H9 (cell line): ENCODE data around the gene CC2D2A. TPM values are rescaled to one million over a fixed set of nuclear protein-coding genes. Genes with fewer than 3 reads are reported as not detected.

Source experiments
- DNase-seq: peaks from one replicate; pipeline ENCODE4 v3.0.0-alpha.2; 2017
- H2AFZ ChIP-seq: one replicate; pipeline ENCODE4 v1.6.1; 2013; ENCODE audit warnings: mild to moderate bottlenecking, low read length, control low read depth, moderate library complexity
- H2AK5ac ChIP-seq: 2 replicates; pipeline ENCODE4 v1.6.1; 2013; ENCODE audit warnings: low read length, control low read depth, mixed read lengths; ENCODE audit not compliant: insufficient read length
- H2BK120ac ChIP-seq: one replicate; pipeline ENCODE4 v1.6.1; 2013; ENCODE audit warnings: low read depth, mild to moderate bottlenecking, low read length, control low read depth, inconsistent platforms; ENCODE audit not compliant: poor library complexity, severe bottlenecking
- H2BK12ac ChIP-seq: 2 replicates; pipeline ENCODE4 v1.6.1; 2013; ENCODE audit warnings: low read length, control low read depth, mixed read lengths, low read depth; ENCODE audit not compliant: insufficient read length
- H2BK15ac ChIP-seq: 2 replicates; pipeline ENCODE4 v1.6.1; 2013; ENCODE audit warnings: low read depth, low read length, control low read depth
- H2BK20ac ChIP-seq: one replicate; pipeline ENCODE4 v1.6.1; 2013; ENCODE audit warnings: low read depth, mild to moderate bottlenecking, low read length, control low read depth, inconsistent platforms; ENCODE audit not compliant: poor library complexity, severe bottlenecking
- H2BK5ac ChIP-seq: 2 replicates; pipeline ENCODE4 v1.6.1; 2013; ENCODE audit warnings: low read length, control low read depth, mixed read lengths; ENCODE audit not compliant: insufficient read length
- H3K14ac ChIP-seq: 2 replicates; pipeline ENCODE4 v1.6.1; 2013; ENCODE audit warnings: low read length, control low read depth; ENCODE audit not compliant: insufficient read depth
- H3K18ac ChIP-seq: 2 replicates; pipeline ENCODE4 v1.6.1; 2013; ENCODE audit warnings: low read depth, mild to moderate bottlenecking, mixed read lengths, low read length, control low read depth; ENCODE audit not compliant: insufficient read length
- H3K23ac ChIP-seq: 2 replicates; pipeline ENCODE4 v1.6.1; 2013; ENCODE audit warnings: low read length, control low read depth, mixed read lengths, low read depth; ENCODE audit not compliant: insufficient read length
- H3K23me2 ChIP-seq: 2 replicates; pipeline ENCODE4 v1.6.1; 2013; ENCODE audit warnings: low read depth, mild to moderate bottlenecking, mixed read lengths, low read length, control low read depth; ENCODE audit not compliant: insufficient read length, poor library complexity, severe bottlenecking
- H3K27ac ChIP-seq: 2 replicates; pipeline ENCODE4 v1.5.1; 2013; ENCODE audit warnings: low read length, control low read depth, mixed read lengths, low read depth; ENCODE audit not compliant: insufficient read length
- H3K27me3 ChIP-seq: 2 replicates; pipeline ENCODE4 v1.6.1; 2013; ENCODE audit warnings: low read length, control low read depth, inconsistent platforms; ENCODE audit not compliant: insufficient read depth
- H3K4ac ChIP-seq: 2 replicates; pipeline ENCODE4 v1.6.1; 2013; ENCODE audit warnings: low read depth, mild to moderate bottlenecking, control low read depth, inconsistent platforms, low read length, moderate library complexity
- H3K4me1 ChIP-seq: 2 replicates; pipeline ENCODE4 v1.6.1; 2013; ENCODE audit warnings: low read length, control low read depth, inconsistent platforms; ENCODE audit not compliant: insufficient read depth
- H3K4me2 ChIP-seq: 2 replicates; pipeline ENCODE4 v1.6.1; 2013; ENCODE audit warnings: low read length, control low read depth, mixed read lengths; ENCODE audit not compliant: insufficient read length, insufficient read depth
- H3K56ac ChIP-seq: 2 replicates; pipeline ENCODE4 v1.6.1; 2013; ENCODE audit warnings: low read depth, mild to moderate bottlenecking, mixed read lengths, low read length, control low read depth; ENCODE audit not compliant: insufficient read length
- H3K79me1 ChIP-seq: 2 replicates; pipeline ENCODE4 v1.6.1; 2013; ENCODE audit warnings: low read depth, mild to moderate bottlenecking, moderate library complexity, low read length, control low read depth, inconsistent platforms; ENCODE audit not compliant: insufficient read depth, poor library complexity, severe bottlenecking
- H3K79me2 ChIP-seq: 2 replicates; pipeline ENCODE4 v1.6.1; 2013; ENCODE audit warnings: low read length, control low read depth, inconsistent platforms; ENCODE audit not compliant: insufficient read depth
- H3K9ac ChIP-seq: 2 replicates; pipeline ENCODE4 v1.6.1; 2013; ENCODE audit warnings: low read length, control low read depth, mixed read lengths; ENCODE audit not compliant: insufficient read length; ENCODE audit errors: extremely low read depth
- H3K9me3 ChIP-seq: one replicate; pipeline ENCODE4 v1.6.1; 2013; ENCODE audit warnings: low read depth, low read length, inconsistent platforms; ENCODE audit not compliant: control insufficient read depth
- H3T11ph ChIP-seq: one replicate; pipeline ENCODE4 v1.6.1; 2013; ENCODE audit warnings: mild to moderate bottlenecking, low read length, control low read depth, inconsistent platforms
- H4K20me1 ChIP-seq: one replicate; pipeline ENCODE4 v1.6.1; 2013; ENCODE audit not compliant: control insufficient read depth, insufficient read length, insufficient read depth
- H4K5ac ChIP-seq: 2 replicates; pipeline ENCODE4 v1.6.1; 2013; ENCODE audit warnings: low read depth, mild to moderate bottlenecking, mixed read lengths, low read length, control low read depth; ENCODE audit not compliant: insufficient read length
- H4K8ac ChIP-seq: replicated peaks from 2 replicates; pipeline ENCODE4 v1.6.1; 2013; ENCODE audit warnings: low read length, control low read depth, mixed read lengths, low read depth; ENCODE audit not compliant: insufficient read length
- H4K91ac ChIP-seq: 2 replicates; pipeline ENCODE4 v1.6.1; 2013; ENCODE audit warnings: low read depth, mild to moderate bottlenecking, moderate library complexity, mixed read lengths, low read length, control low read depth; ENCODE audit not compliant: insufficient read length
- H3K27ac Mint-ChIP-seq, 3 experiments: 2 replicates in 2 of 3; 3 replicates in 1 of 3; pipeline ENCODE4 v1.8.0; 2020 to 2021; ENCODE audit warnings: mixed read lengths in 3 of 3, mild to moderate bottlenecking in 1 of 3, moderate library complexity in 1 of 3
- H3K27me3 Mint-ChIP-seq: 2 replicates; pipeline ENCODE4 v1.8.0; 2021; ENCODE audit warnings: low read depth, mild to moderate bottlenecking, moderate library complexity, mixed read lengths
- H3K36me3 Mint-ChIP-seq, 3 experiments: 2 replicates in 2 of 3; 3 replicates in 1 of 3; pipeline ENCODE4 v1.8.0; 2020 to 2021; ENCODE audit warnings: low read depth in 3 of 3, mixed read lengths in 3 of 3; ENCODE audit not compliant: insufficient read depth in 1 of 3
- H3K4me1 Mint-ChIP-seq, 2 experiments: 2 replicates each; pipeline ENCODE4 v1.8.0; 2020; ENCODE audit warnings: mixed read lengths in 2 of 2
- H3K4me3 Mint-ChIP-seq, 2 experiments: 2 replicates in 1 of 2; 3 replicates in 1 of 2; pipeline ENCODE4 v1.8.0; 2020 to 2021; ENCODE audit warnings: mild to moderate bottlenecking in 2 of 2, mixed read lengths in 2 of 2, moderate library complexity in 1 of 2
- H3K9me3 Mint-ChIP-seq, 2 experiments: 2 replicates in 1 of 2; 3 replicates in 1 of 2; pipeline ENCODE4 v1.8.0; 2020; ENCODE audit warnings: mild to moderate bottlenecking in 2 of 2, mixed read lengths in 2 of 2, moderate library complexity in 1 of 2
- CTCF ChIP-seq: fragments of 200-600 bp; sonication (generic); conservative IDR thresholded peaks from 3 replicates; pipeline ENCODE4 v1.8.0; 2021; ENCODE audit warnings: antibody characterized with exemption, mild to moderate bottlenecking
- WGBS: extraction: QIAGEN DNeasy Blood & Tissue Kit; methylation state at CpG from one replicate; pipeline ENCODE4 v1.1.7; 2013; ENCODE audit warnings: missing lambda C conversion rate, low lambda C conversion rate, mixed read lengths; ENCODE audit not compliant: insufficient read length; ENCODE audit errors: extremely low coverage; 5-methylcytosine and 5-hydroxymethylcytosine counted together
- total RNA-seq: library from RNA; stranded (reverse); gene quantifications from 2 replicates; pipeline ENCODE4 v1.2.1, GENCODE V29; 2021

Gene CC2D2A
- total RNA-seq, 1 experiment from 2014 or later: 10.4 TPM

GRCh38 chr4:15544248-15544729 lies 74.6 kb downstream of the CC2D2A start:
- H2BK20ac ChIP-seq: no peak overlapping the region
- H2BK12ac ChIP-seq: no peak overlapping the region
- H3K27ac ChIP-seq: no peak overlapping the region
- Mint-ChIP-seq H3K4me1 (peaks cover 34 to 37% of the 10 kb centered on the region in 2 experiments), H3K27me3 (no peaks in the 10 kb centered on the region), H3K4me3 (peak overlapping the region; percentile 2 to 35; a peak in 3 of 5 replicates), H3K9me3 (no peaks in the 10 kb centered on the region), H3K27ac (peak overlapping the region; percentile 1 to 93 (median 86); a peak in 5 of 7 replicates), H3K36me3 (peaks cover 0 to 10% (median 2%) of the 10 kb centered on the region in 3 experiments; a peak in 4 of 7 replicates)
- H4K91ac ChIP-seq: no peak overlapping the region
- no peak overlapping the region for H4K8ac ChIP-seq
- no peak overlapping the region for H2BK15ac ChIP-seq
- no peak overlapping the region for H3T11ph ChIP-seq
- H3K4ac ChIP-seq: no peak overlapping the region
- peaks cover 4% of the 10 kb centered on the region; the same call in 1 of the 2 replicates for H3K4me1 ChIP-seq
- H3K9ac ChIP-seq: no peak overlapping the region
- DNase-seq: no peak
- TF ChIP-seq CTCF: no peak
- H2BK5ac ChIP-seq: no peak overlapping the region
- H3K14ac ChIP-seq: no peak overlapping the region
- H2AK5ac ChIP-seq: no peak overlapping the region
- no peaks in the 10 kb centered on the region for H3K23me2 ChIP-seq
- H3K79me2 ChIP-seq: no peaks in the 10 kb centered on the region
- H2BK120ac ChIP-seq: no peak overlapping the region
- no peak overlapping the region for H4K5ac ChIP-seq
- no peak overlapping the region for H3K18ac ChIP-seq
- no peaks in the 10 kb centered on the region for H3K79me1 ChIP-seq
- no peaks in the 10 kb centered on the region for H3K9me3 ChIP-seq
- peak overlapping the region; percentile 8 for H3K4me2 ChIP-seq
- no peak overlapping the region for H2AFZ ChIP-seq
- no CpG with 5 or more reads among the region's 1 CpG for WGBS
- H3K27me3 ChIP-seq: no peaks in the 10 kb centered on the region
- no peak overlapping the region for H3K56ac ChIP-seq
- no peaks in the 10 kb centered on the region for H4K20me1 ChIP-seq
- no peak overlapping the region for H3K23ac ChIP-seq
